KOPT-K1 (cell line): ENCODE data around the gene ZNF516.

ENCODE experiments used
- H3K27ac ChIP-seq: fragments of 200-600 bp; sonication (generic); 2 replicates; pipeline ENCODE4 v1.5.1; 2016; ENCODE audit warnings: antibody characterized with exemption, mild to moderate bottlenecking, low read depth, low read length; ENCODE audit not compliant: poor library complexity, severe bottlenecking
- H3K36me3 ChIP-seq: fragments of 200-600 bp; sonication (generic); 2 replicates; pipeline ENCODE4 v1.5.1; 2017; ENCODE audit warnings: antibody characterized with exemption, mild to moderate bottlenecking, low read length, moderate library complexity; ENCODE audit not compliant: insufficient read depth
- H3K9me3 ChIP-seq: fragments of 200-600 bp; sonication (generic); 2 replicates; pipeline ENCODE4 v1.5.1; 2017; ENCODE audit warnings: antibody characterized with exemption, low read length, mild to moderate bottlenecking; ENCODE audit not compliant: insufficient read depth, poor library complexity, severe bottlenecking

Gene ZNF516

GRCh38 chr18:76459312-76459686 is 35.7 kb downstream of the ZNF516 start:
- Histone ChIP-seq H3K27ac (no peak overlapping the region), H3K36me3 (no peaks in the 10 kb centered on the region)

GRCh38 chr18:76458522-76459311 is 36.3 kb downstream of the ZNF516 start:
- Histone ChIP-seq H3K36me3 (no peaks in the 10 kb centered on the region), H3K9me3 (no peaks in the 10 kb centered on the region), H3K27ac (no peak overlapping the region)

More at GRCh38 chr18:76459312-76459686, 35.7 kb downstream of the ZNF516 start:
- H3K9me3 ChIP-seq, result no peaks in the 10 kb centered on the region

GRCh38 chr18:76457957-76458356 is 37.1 kb downstream of the ZNF516 start:
- Histone ChIP-seq H3K27ac (no peak overlapping the region), H3K36me3 (no peaks in the 10 kb centered on the region), H3K9me3 (no peaks in the 10 kb centered on the region)

- Histone ChIP-seq H3K9me3 (no peaks in the 10 kb centered on the region), H3K27ac (no peak overlapping the region), H3K36me3 (no peaks in the 10 kb centered on the region)
Measured at GRCh38 chr18:76457475-76457874, 37.6 kb downstream of the ZNF516 start.

GRCh38 chr18:76456823-76457222 is 38.2 kb downstream of the ZNF516 start:
- H3K36me3 ChIP-seq, result no peaks in the 10 kb centered on the region
- no peaks in the 10 kb centered on the region for H3K9me3 ChIP-seq
- no peak overlapping the region for H3K27ac ChIP-seq

GRCh38 chr18:76456018-76456750 is 38.9 kb downstream of the ZNF516 start:
- Histone ChIP-seq H3K9me3 (no peaks in the 10 kb centered on the region), H3K36me3 (no peaks in the 10 kb centered on the region), H3K27ac (no peak overlapping the region)

- Histone ChIP-seq H3K36me3 (no peaks in the 10 kb centered on the region), H3K27ac (no peak overlapping the region), H3K9me3 (no peaks in the 10 kb centered on the region)
Measured at GRCh38 chr18:76455003-76455676, 39.9 kb downstream of the ZNF516 start.

- no peaks in the 10 kb centered on the region for H3K36me3 ChIP-seq
- H3K9me3 ChIP-seq, result no peaks in the 10 kb centered on the region
- no peak overlapping the region for H3K27ac ChIP-seq
Measured at GRCh38 chr18:76454418-76454817, 40.6 kb downstream of the ZNF516 start.

GRCh38 chr18:76453932-76454331 is 41.1 kb downstream of the ZNF516 start:
- no peaks in the 10 kb centered on the region for H3K9me3 ChIP-seq
- no peak overlapping the region for H3K27ac ChIP-seq
- H3K36me3 ChIP-seq, result no peaks in the 10 kb centered on the region

GRCh38 chr18:76453057-76453561 is 41.9 kb downstream of the ZNF516 start:
- H3K9me3 ChIP-seq, result no peaks in the 10 kb centered on the region
- no peaks in the 10 kb centered on the region for H3K36me3 ChIP-seq
- H3K27ac ChIP-seq, result no peak overlapping the region

GRCh38 chr18:76452357-76452756 is 42.7 kb downstream of the ZNF516 start:
- H3K36me3 ChIP-seq, result no peaks in the 10 kb centered on the region
- H3K9me3 ChIP-seq, result no peaks in the 10 kb centered on the region
- no peak overlapping the region for H3K27ac ChIP-seq

- Histone ChIP-seq H3K36me3 (no peaks in the 10 kb centered on the region), H3K9me3 (no peaks in the 10 kb centered on the region), H3K27ac (no peak overlapping the region)
Measured at GRCh38 chr18:76451396-76452331, 43.4 kb downstream of the ZNF516 start.

- H3K36me3 ChIP-seq, result no peaks in the 10 kb centered on the region
- no peak overlapping the region for H3K27ac ChIP-seq
- no peaks in the 10 kb centered on the region for H3K9me3 ChIP-seq
Measured at GRCh38 chr18:76450452-76451395, 44.3 kb downstream of the ZNF516 start.

- H3K9me3 ChIP-seq, result no peaks in the 10 kb centered on the region
- no peak overlapping the region for H3K27ac ChIP-seq
- no peaks in the 10 kb centered on the region for H3K36me3 ChIP-seq
Measured at GRCh38 chr18:76449111-76449453, 46.0 kb downstream of the ZNF516 start.
